GM12878 (cell line): ENCODE measurements around the gene POLG. TPM values are rescaled to one million over a fixed set of nuclear protein-coding genes. Genes with fewer than 3 reads are reported as not detected.

Source experiments
- ATAC-seq: fragments of 200-7000 bp; cut with Tn5 transposase; 3 replicates; pipeline ENCODE4 v1.9.1; 2020; ENCODE audit warnings: mild to moderate bottlenecking, moderate library complexity
- BruUV-seq: library from RNA; stranded (reverse); fragments of 400-500 nt; replicated peaks from 2 replicates; lab custom pipeline; 2021; lab: Mats Ljungman, UMichigan
- CTCF ChIA-PET: fragments of 300-600 bp; sonication (Branson Sonifier 250); formaldehyde crosslinking; extraction: SDS; loops from one replicate; lab custom pipeline; 2021; ENCODE audit warnings: inconsistent platforms; lab: Yijun Ruan, JAX
- POLR2A ChIA-PET: fragments of 350-600 bp; formaldehyde crosslinking; extraction: SDS; loops from one replicate; lab custom pipeline; 2021; ENCODE audit warnings: inconsistent platforms; lab: Charles Lee
- RAD21 ChIA-PET: fragments of 300-600 bp; sonication (Branson Sonifier 250); formaldehyde crosslinking; loops from one replicate; lab custom pipeline; 2023; ENCODE audit warnings: antibody characterized with exemption; ENCODE audit not compliant: unreplicated experiment; lab: Charles Lee
- SMC1A ChIA-PET: fragments of 300-600 bp; sonication (Branson Sonifier 250); formaldehyde crosslinking; loops from one replicate; lab custom pipeline; 2023; ENCODE audit not compliant: unreplicated experiment, uncharacterized antibody; lab: Charles Lee
- DNase-seq: peaks from one replicate; pipeline ENCODE4 v3.0.0-alpha.2; 2011; ENCODE audit warnings: low read depth, low spot score
- FAIRE-seq: peaks from 3 replicates; lab custom pipeline; 2011; peaks lifted over from hg19 to GRCh38; lab: Jason Lieb, UNC
- H2AFZ ChIP-seq: 2 replicates; pipeline ENCODE4 v1.6.0; 2011; ENCODE audit warnings: low read depth, low read length, control low read depth; ENCODE audit not compliant: control insufficient read depth
- H3K27ac ChIP-seq: 2 replicates; pipeline ENCODE4 v1.5.1; 2011; ENCODE audit warnings: control low read depth; ENCODE audit not compliant: control insufficient read depth, insufficient read depth
- H3K27me3 ChIP-seq, 2 experiments: replicated peaks in 1 of 2; 2 replicates each; pipeline versions ENCODE4 v1.6.0 to v1.6.1; 2011; ENCODE audit warnings: low read length in 1 of 2; ENCODE audit not compliant: control insufficient read depth in 2 of 2, insufficient read depth in 2 of 2
- H3K36me3 ChIP-seq, 2 experiments: 2 replicates each; pipeline ENCODE4 v1.5.1; 2011; ENCODE audit warnings: low read length in 1 of 2; ENCODE audit not compliant: control insufficient read depth in 2 of 2, insufficient read depth in 2 of 2
- H3K4me1 ChIP-seq: 2 replicates; pipeline ENCODE4 v1.6.1; 2011; ENCODE audit warnings: mild to moderate bottlenecking, low read length, moderate library complexity, mixed read lengths; ENCODE audit not compliant: control insufficient read depth, insufficient read depth
- H3K4me2 ChIP-seq: 2 replicates; pipeline ENCODE4 v1.6.0; 2011; ENCODE audit warnings: control low read depth; ENCODE audit not compliant: control insufficient read depth, insufficient read depth
- H3K4me3 ChIP-seq: fragments of 200-600 bp; sonication (generic); 2 replicates; pipeline ENCODE4 v1.5.1; 2016
- H3K79me2 ChIP-seq: 2 replicates; pipeline ENCODE4 v1.6.0; 2011; ENCODE audit warnings: low read length; ENCODE audit not compliant: control insufficient read depth, insufficient read depth
- H3K9ac ChIP-seq: 2 replicates; pipeline ENCODE4 v1.8.0; 2011; ENCODE audit warnings: low read length, control low read depth, mixed read lengths; ENCODE audit not compliant: control insufficient read depth, insufficient read depth
- H3K9me3 ChIP-seq: replicated peaks from 3 replicates; pipeline ENCODE4 v1.5.1; 2011; ENCODE audit warnings: mild to moderate bottlenecking, low read length; ENCODE audit not compliant: control insufficient read depth, insufficient read depth
- H4K20me1 ChIP-seq: 2 replicates; pipeline ENCODE4 v1.6.0; 2011; ENCODE audit not compliant: control insufficient read depth, insufficient read depth
- IRF4 ChIP-seq: IDR thresholded peaks from 2 replicates; pipeline ENCODE4 v1.6.1; 2011; ENCODE audit warnings: low read depth, low read length
- NFYA ChIP-seq: IDR thresholded peaks from 2 replicates; pipeline ENCODE4 v1.6.1; 2011; ENCODE audit warnings: low read depth, mild to moderate bottlenecking, low read length, improper control_type of control experiment, borderline replicate concordance
- ZBTB11 ChIP-seq: fragments of 450-650 bp; formaldehyde crosslinking; IDR thresholded peaks from 2 replicates; pipeline ENCODE4 v1.5.0; 2022; ENCODE audit warnings: mild to moderate bottlenecking, missing genetic modification characterization
- ZNF622 ChIP-seq: fragments of 450-650 bp; IDR thresholded peaks from 2 replicates; pipeline ENCODE4 v1.6.1; 2017; ENCODE audit warnings: mild to moderate bottlenecking, inconsistent platforms
- WGBS: methylation state at CpG from one replicate; pipeline ENCODE4 v1.1.6; 2016; ENCODE audit warnings: low lambda C conversion rate; ENCODE audit not compliant: insufficient replicate concordance, insufficient coverage; ENCODE audit errors: missing lambda C conversion rate; 5-methylcytosine and 5-hydroxymethylcytosine counted together
- in situ Hi-C: fragments of 300-500 bp; cut with MboI; formaldehyde crosslinking; loops from 9 replicates; pipeline ENCODE4 v1.14.3; 2018; ENCODE audit warnings: mixed read lengths
- intact Hi-C: fragments of 100-400 bp; cut with micrococcal nuclease; formaldehyde crosslinking; loops from one replicate; pipeline ENCODE4 v1.14.2; 2022; ENCODE audit not compliant: unreplicated experiment
- polyA plus RNA-seq, 11 experiments: library from polyadenylated mRNA; depleted of rRNA in 4 of 11; unstranded in 6 of 11; stranded (reverse) in 5 of 11; fragments of >200 nt; fragmentation: Nextera tagmentation in 4 of 11; fragmentation: Illumina TruSeq in 1 of 11; extraction: Ambion mirVana in 4 of 11; extraction: Trizol in 1 of 11; gene quantifications; 1 replicate in 1 of 11; 2 replicates in 10 of 11; pipeline versions ENCODE4 v1.2.1 to v1.2.3, GENCODE V29; 2011 to 2016; ENCODE audit warnings: inconsistent platforms in 2 of 11, missing spikeins in 2 of 11, low read depth in 1 of 11
- total RNA-seq, 4 experiments: library from RNA; depleted of rRNA in 3 of 4; stranded (reverse); fragments of >200 nt in 3 of 4; fragmentation: Illumina TruSeq in 1 of 4; extraction: Trizol in 1 of 4; gene quantifications; 2 replicates each; pipeline versions ENCODE4 v1.2.1 to v1.2.3, GENCODE V29; 2013 to 2021

Gene POLG
- total and polyA plus RNA-seq, 10 of the 15 experiments (the other 5 are each of a cell fraction or from before 2014, with no cell fraction given), result 14.8 to 71.1 (median 33.0) TPM

- Histone ChIP-seq H3K4me1 (no peaks in the 10 kb centered on the region), H3K9ac (no peak overlapping the region), H3K4me2 (no peak overlapping the region), H3K27ac (no peak overlapping the region), H3K9me3 (no peaks in the 10 kb centered on the region), H3K27me3 (peaks cover 0 to 4% of the 10 kb centered on the region in 2 experiments; a peak in 3 of 4 replicates), H2AFZ (no peak overlapping the region)
- in situ Hi-C loops, result no loop called here
- ChIA-PET SMC1A (no interaction called here), POLR2A (no interaction called here), CTCF (interaction anchor here (0.6 to 5.4 kb wide), 2 partner anchors 15 to 269 kb away, joined by 3 to 33 read pairs; no protein-coding TSS in a partner anchor)
- no peak for ATAC-seq
- no peak for FAIRE-seq
- BruUV-seq, result no TSS peak
- TF ChIP-seq IRF4 (no peak), ZNF622 (no peak), NFYA (no peak)
- TF ChIP-seq, all 136 proteins: peak for 0
- Histone ChIP-seq H3K36me3 (no peaks in the 10 kb centered on the region), H3K4me3 (no peak overlapping the region), H3K79me2 (no peaks in the 10 kb centered on the region), H4K20me1 (no peaks in the 10 kb centered on the region)
- RAD21 ChIA-PET, result no interaction called here
- no peak for DNase-seq
- 44% methylated on average over 3 of the region's 3 CpGs for WGBS
- intact Hi-C loops, result no loop called here
These were observed 8.2 kb upstream of the POLG start for GRCh38 chr15:89342840-89343239.

DNA sequence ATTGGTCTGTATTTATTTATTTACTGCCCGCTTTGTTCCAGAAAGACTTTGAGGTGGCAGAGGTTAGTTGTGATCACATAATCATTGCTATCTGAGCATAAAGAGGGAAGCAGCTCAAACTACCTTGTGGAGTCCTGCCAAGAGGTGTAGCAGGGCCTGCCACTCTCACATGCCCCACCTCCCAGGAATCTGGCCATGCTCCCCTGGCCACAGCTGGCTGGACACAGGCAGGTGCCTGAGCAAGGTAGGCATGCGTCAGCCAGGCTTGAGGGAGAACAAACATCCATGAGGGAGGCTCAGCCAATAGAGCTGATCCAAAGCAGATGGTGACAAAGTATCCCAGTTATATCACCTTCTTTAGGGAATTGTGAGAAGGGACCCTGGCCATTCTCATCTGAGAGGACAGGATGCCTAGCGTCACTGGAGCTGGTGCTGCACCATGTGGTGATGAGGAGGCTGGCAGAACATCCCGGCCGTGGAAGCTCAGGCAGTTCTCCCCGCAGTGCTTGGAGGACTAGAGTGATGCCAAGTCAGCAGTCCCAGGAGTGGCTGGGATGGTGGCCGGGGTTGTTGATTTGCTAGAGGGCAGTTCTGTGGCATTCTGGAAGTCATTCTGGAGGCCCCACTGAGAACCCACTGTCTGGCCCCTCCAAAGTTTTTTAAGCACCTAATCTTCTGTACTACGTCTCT lies 6.8 kb upstream of the POLG start:
- DNase-seq, result no peak
- CTCF ChIA-PET, result no interaction called here

More for the DNA sequence above, 6.8 kb upstream of the POLG start:
- intact Hi-C loops, result no loop called here
- Histone ChIP-seq H4K20me1 (no peaks in the 10 kb centered on the region), H3K27ac (no peak overlapping the region), H3K36me3 (no peaks in the 10 kb centered on the region), H2AFZ (no peak overlapping the region), H3K4me2 (no peak overlapping the region), H3K9ac (no peak overlapping the region), H3K79me2 (no peaks in the 10 kb centered on the region), H3K4me3 (no peak overlapping the region), H3K9me3 (no peaks in the 10 kb centered on the region), H3K4me1 (no peaks in the 10 kb centered on the region), H3K27me3 (peaks cover 0 to 4% of the 10 kb centered on the region in 2 experiments; a peak in 3 of 4 replicates)
- WGBS, result 35% methylated on average over 8 of the region's 8 CpGs
- ChIA-PET SMC1A (interaction anchor here (0.6 kb wide), 1 partner anchor 17 kb away, joined by 3 read pairs; no protein-coding TSS in a partner anchor), RAD21 (no interaction called here), POLR2A (no interaction called here)
- no peak for FAIRE-seq
- no TSS peak for BruUV-seq
- no peak for ATAC-seq
- no peak for TF ChIP-seq ZBTB11 (CRISPR knock-in tag)
- in situ Hi-C loops, result no loop called here
